GM19099 (cell line): ENCODE results near the gene KITLG.

Experiments used
- POLR2A ChIP-seq: IDR thresholded peaks from 3 replicates; pipeline ENCODE4 v1.6.1; 2011; ENCODE audit warnings: low read depth; ENCODE audit not compliant: insufficient read length; ENCODE audit errors: extremely low read depth

KITLG gene

GRCh38 chr12:88585077-88585476 is 4.8 kb upstream of the KITLG start:
- TF ChIP-seq POLR2A, result no peak

GRCh38 chr12:88579601-88580050 is 645 bp downstream of the KITLG start:
- TF ChIP-seq POLR2A, result no peak

- TF ChIP-seq POLR2A, result no peak
Measured at GRCh38 chr12:88579161-88579517, 1.1 kb downstream of the KITLG start.

- no peak for TF ChIP-seq POLR2A
Measured at GRCh38 chr12:88578276-88579160, 1.8 kb downstream of the KITLG start.

GRCh38 chr12:88577537-88577936 is 2.7 kb downstream of the KITLG start:
- no peak for TF ChIP-seq POLR2A

- no peak for TF ChIP-seq POLR2A
Measured at GRCh38 chr12:88576866-88577265, 3.4 kb downstream of the KITLG start.

- no peak for TF ChIP-seq POLR2A
Measured at GRCh38 chr12:88575361-88575970, 4.8 kb downstream of the KITLG start.

GRCh38 chr12:88574278-88574677 is 6.0 kb downstream of the KITLG start:
- TF ChIP-seq POLR2A, result no peak

GRCh38 chr12:88573583-88573982 is 6.7 kb downstream of the KITLG start:
- no peak for TF ChIP-seq POLR2A

GRCh38 chr12:88572781-88573549 is 7.3 kb downstream of the KITLG start:
- TF ChIP-seq POLR2A, result no peak

- TF ChIP-seq POLR2A, result no peak
Measured at GRCh38 chr12:88571543-88571942, 8.7 kb downstream of the KITLG start.

- TF ChIP-seq POLR2A, result no peak
Measured at GRCh38 chr12:88570103-88570502, 10.2 kb downstream of the KITLG start.

- no peak for TF ChIP-seq POLR2A
Measured at GRCh38 chr12:88566430-88566829, 13.8 kb downstream of the KITLG start.

GRCh38 chr12:88562846-88563582 is 17.3 kb downstream of the KITLG start:
- TF ChIP-seq POLR2A, result no peak

GRCh38 chr12:88562151-88562550 is 18.1 kb downstream of the KITLG start:
- TF ChIP-seq POLR2A, result no peak
